IPS DF 6.9 (cell line): ENCODE results near the gene ACSL5.

Experiments used
- DNase-seq: peaks from one replicate; pipeline ENCODE4 v3.0.0-alpha.2; 2013; ENCODE audit warnings: low read depth, low spot score
- H3K27ac ChIP-seq: one replicate; pipeline ENCODE4 v1.5.1; 2013; ENCODE audit warnings: low read length, control low read depth
- H3K27me3 ChIP-seq: 2 replicates; pipeline ENCODE4 v1.6.1; 2013; ENCODE audit warnings: mild to moderate bottlenecking, low read length; ENCODE audit not compliant: control insufficient read depth, insufficient read depth
- H3K36me3 ChIP-seq: 2 replicates; pipeline ENCODE4 v1.6.1; 2013; ENCODE audit warnings: low read length; ENCODE audit not compliant: control insufficient read depth, insufficient read depth
- H3K4me1 ChIP-seq: 2 replicates; pipeline ENCODE4 v1.6.1; 2013; ENCODE audit warnings: low read length; ENCODE audit not compliant: control insufficient read depth, insufficient read depth
- H3K4me3 ChIP-seq: 2 replicates; pipeline ENCODE4 v1.5.1; 2013; ENCODE audit warnings: mild to moderate bottlenecking, low read length
- H3K9me3 ChIP-seq: 2 replicates; pipeline ENCODE4 v1.6.1; 2013; ENCODE audit warnings: low read length, inconsistent platforms; ENCODE audit not compliant: control insufficient read depth, insufficient read depth
- WGBS: extraction: QIAGEN DNeasy Blood & Tissue Kit; methylation state at CpG from one replicate; pipeline ENCODE4 v1.1.7; 2013; ENCODE audit warnings: mixed read lengths, missing lambda C conversion rate; ENCODE audit not compliant: insufficient read length, insufficient coverage; 5-methylcytosine and 5-hydroxymethylcytosine counted together

Gene ACSL5

GRCh38 chr10:112336556-112337201, 37.2 kb upstream of the ACSL5 start:
- H3K4me3 ChIP-seq, result no peak overlapping the region
- WGBS, result no CpG with 5 or more reads among the region's 5 CpGs
- no peaks in the 10 kb centered on the region for H3K36me3 ChIP-seq
- no peaks in the 10 kb centered on the region for H3K9me3 ChIP-seq
- no peaks in the 10 kb centered on the region for H3K27me3 ChIP-seq
- no peak overlapping the region for H3K27ac ChIP-seq
- DNase-seq, result no peak
- no peaks in the 10 kb centered on the region for H3K4me1 ChIP-seq

GRCh38 chr10:112338957-112339356, 35.0 kb upstream of the ACSL5 start:
- H3K4me3 ChIP-seq, result no peak overlapping the region
- no peaks in the 10 kb centered on the region for H3K4me1 ChIP-seq
- H3K9me3 ChIP-seq, result no peaks in the 10 kb centered on the region
- H3K27ac ChIP-seq, result no peak overlapping the region
- no peak for DNase-seq
- no peaks in the 10 kb centered on the region for H3K27me3 ChIP-seq
- no peaks in the 10 kb centered on the region for H3K36me3 ChIP-seq
- no CpG with 5 or more reads among the region's 3 CpGs for WGBS

- H3K4me3 ChIP-seq, result no peak overlapping the region
- no CpG with 5 or more reads among the region's 2 CpGs for WGBS
- no peak overlapping the region for H3K27ac ChIP-seq
- no peaks in the 10 kb centered on the region for H3K27me3 ChIP-seq
- H3K36me3 ChIP-seq, result no peaks in the 10 kb centered on the region
- no peak for DNase-seq
- no peaks in the 10 kb centered on the region for H3K4me1 ChIP-seq
- no peaks in the 10 kb centered on the region for H3K9me3 ChIP-seq
Observed at GRCh38 chr10:112340601-112341000, 33.3 kb upstream of the ACSL5 start.

GRCh38 chr10:112343056-112343806, 30.7 kb upstream of the ACSL5 start:
- WGBS, result no CpG with 5 or more reads among the region's 5 CpGs
- no peaks in the 10 kb centered on the region for H3K4me1 ChIP-seq
- DNase-seq, result no peak

GRCh38 chr10:112344261-112344660, 29.7 kb upstream of the ACSL5 start:
- no CpG with 5 or more reads among the region's 6 CpGs for WGBS
- H3K4me3 ChIP-seq, result no peak overlapping the region
- H3K27ac ChIP-seq, result no peak overlapping the region
- H3K4me1 ChIP-seq, result no peaks in the 10 kb centered on the region
- no peaks in the 10 kb centered on the region for H3K36me3 ChIP-seq
- H3K27me3 ChIP-seq, result no peaks in the 10 kb centered on the region
- DNase-seq, result no peak
- H3K9me3 ChIP-seq, result no peaks in the 10 kb centered on the region

More at GRCh38 chr10:112343056-112343806, 30.7 kb upstream of the ACSL5 start:
- H3K9me3 ChIP-seq, result no peaks in the 10 kb centered on the region
- no peaks in the 10 kb centered on the region for H3K27me3 ChIP-seq
- no peak overlapping the region for H3K4me3 ChIP-seq
- no peak overlapping the region for H3K27ac ChIP-seq
- no peaks in the 10 kb centered on the region for H3K36me3 ChIP-seq

DNA sequence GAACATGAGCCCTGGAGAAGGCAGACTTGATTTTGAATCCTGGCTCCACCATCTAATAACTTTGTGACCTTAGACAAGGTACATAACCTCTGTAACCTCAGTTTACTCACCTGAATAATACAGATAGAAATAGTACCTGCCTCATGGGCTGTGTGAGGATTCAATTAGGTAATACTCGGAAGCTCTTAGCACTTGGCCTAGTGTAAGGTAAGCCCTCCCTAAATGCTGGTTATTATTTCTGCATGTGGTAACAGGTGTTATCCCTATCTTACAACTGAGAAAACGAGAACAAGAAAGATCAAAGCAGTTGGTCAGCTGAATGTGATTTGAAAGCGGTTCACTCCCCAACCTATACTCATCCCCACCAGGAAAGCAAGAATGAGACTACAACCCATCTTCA, 28.7 kb upstream of the ACSL5 start:
- no CpG with 5 or more reads among the region's 3 CpGs for WGBS
- H3K4me1 ChIP-seq, result no peaks in the 10 kb centered on the region
- DNase-seq, result no peak
- H3K36me3 ChIP-seq, result no peaks in the 10 kb centered on the region; the same call in 1 of the 2 replicates
- no peak overlapping the region for H3K4me3 ChIP-seq
- no peaks in the 10 kb centered on the region for H3K9me3 ChIP-seq
- H3K27ac ChIP-seq, result no peak overlapping the region
- H3K27me3 ChIP-seq, result no peaks in the 10 kb centered on the region

- H3K4me3 ChIP-seq, result no peak overlapping the region
- no peak overlapping the region for H3K27ac ChIP-seq
- WGBS, result no CpG with 5 or more reads among the region's 9 CpGs
- no peaks in the 10 kb centered on the region for H3K4me1 ChIP-seq
- no peaks in the 10 kb centered on the region; the same call in 1 of the 2 replicates for H3K36me3 ChIP-seq
- H3K27me3 ChIP-seq, result no peaks in the 10 kb centered on the region
- DNase-seq, result no peak
- no peaks in the 10 kb centered on the region for H3K9me3 ChIP-seq
Observed at GRCh38 chr10:112345743-112346142, 28.2 kb upstream of the ACSL5 start.

- no peak for DNase-seq
- no peaks in the 10 kb centered on the region; the same call in 1 of the 2 replicates for H3K36me3 ChIP-seq
- H3K9me3 ChIP-seq, result no peaks in the 10 kb centered on the region
- H3K4me1 ChIP-seq, result no peaks in the 10 kb centered on the region
- no peak overlapping the region for H3K4me3 ChIP-seq
- H3K27ac ChIP-seq, result no peak overlapping the region
- WGBS, result no CpG with 5 or more reads among the region's 5 CpGs
- no peaks in the 10 kb centered on the region for H3K27me3 ChIP-seq
Observed at GRCh38 chr10:112346774-112347173, 27.1 kb upstream of the ACSL5 start.

DNA sequence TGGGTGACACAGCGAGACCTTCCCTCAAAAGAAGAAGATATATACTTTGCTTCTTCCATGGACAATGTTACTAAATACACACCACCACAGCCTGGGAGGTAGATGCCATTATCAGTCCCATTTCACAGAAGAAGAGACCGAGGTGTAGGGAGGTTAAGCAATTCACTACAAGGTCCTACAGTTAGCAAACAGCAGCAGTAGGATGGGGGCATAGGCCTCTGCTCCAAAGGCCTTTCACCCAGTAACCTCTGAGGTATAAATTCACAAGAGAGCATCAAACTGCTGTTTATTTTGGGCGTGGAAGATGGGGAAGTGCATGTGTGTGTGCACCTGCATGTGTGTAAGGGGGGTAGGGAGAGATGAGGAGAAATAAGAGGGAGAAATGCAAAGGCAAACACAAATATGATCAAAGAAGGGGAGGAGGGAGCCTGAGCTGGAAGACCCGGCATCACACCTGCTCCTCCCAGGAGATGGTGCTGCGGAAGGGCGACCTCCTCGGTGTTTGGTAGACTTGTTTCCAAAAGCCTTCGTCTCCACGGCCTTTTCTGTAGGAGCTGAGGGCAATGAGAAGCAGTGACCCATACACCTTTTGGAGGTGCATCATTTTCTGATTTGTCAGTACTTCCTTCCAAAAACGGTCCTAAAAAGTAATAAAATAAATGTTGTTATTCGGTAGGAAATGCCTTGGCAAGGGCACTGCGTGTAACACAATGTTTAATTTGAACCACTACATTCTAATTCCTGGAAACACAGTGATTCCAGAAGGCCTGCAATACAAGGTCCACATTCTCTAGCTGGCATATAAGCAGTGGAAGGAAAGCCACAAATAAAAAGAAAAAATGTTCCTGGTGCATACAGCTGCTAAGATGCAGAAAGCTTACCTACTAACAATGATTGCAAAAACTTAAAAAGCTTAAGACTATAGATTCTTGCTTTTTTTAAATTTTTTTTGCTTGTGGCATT, 25.9 kb upstream of the ACSL5 start:
- Histone ChIP-seq H3K9me3 (no peaks in the 10 kb centered on the region), H3K36me3 (no peaks in the 10 kb centered on the region; the same call in 1 of the 2 replicates), H3K27me3 (no peaks in the 10 kb centered on the region), H3K27ac (no peak overlapping the region), H3K4me3 (no peak overlapping the region), H3K4me1 (no peaks in the 10 kb centered on the region)
- no CpG with 5 or more reads among the region's 12 CpGs for WGBS
- no peak for DNase-seq

DNA sequence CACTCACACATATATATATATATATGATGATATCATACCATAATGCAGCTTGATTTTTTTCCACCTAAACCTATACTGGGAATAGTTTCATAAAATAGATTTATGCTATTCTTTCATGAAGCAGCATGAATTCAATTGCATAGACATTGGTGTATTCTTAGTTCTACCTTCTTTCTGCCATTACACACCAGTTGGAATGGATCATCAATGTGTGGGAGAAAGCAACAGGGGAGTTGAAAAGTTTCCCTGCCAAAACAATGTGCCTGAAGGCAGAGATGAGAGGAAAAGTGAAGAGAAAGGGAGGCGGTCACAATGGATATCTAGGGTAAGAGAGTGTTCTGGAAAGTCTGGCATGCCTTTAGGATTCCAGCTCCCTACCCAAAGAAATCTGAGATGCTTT, 25.2 kb upstream of the ACSL5 start:
- Histone ChIP-seq H3K4me1 (no peaks in the 10 kb centered on the region), H3K27me3 (no peaks in the 10 kb centered on the region), H3K27ac (no peak overlapping the region), H3K4me3 (no peak overlapping the region), H3K9me3 (no peaks in the 10 kb centered on the region), H3K36me3 (no peaks in the 10 kb centered on the region; the same call in 1 of the 2 replicates)
- WGBS, result no CpG with 5 or more reads among the region's 1 CpG
- DNase-seq, result no peak
